HPDE6-E6E7 (cell line): ENCODE data around the gene GBX1.

Experiments
- DNase-seq: peaks from one replicate; pipeline ENCODE4 v3.0.0; 2011; ENCODE audit warnings: missing footprints; ENCODE audit errors: extremely low spot score

GBX1 gene

DNA sequence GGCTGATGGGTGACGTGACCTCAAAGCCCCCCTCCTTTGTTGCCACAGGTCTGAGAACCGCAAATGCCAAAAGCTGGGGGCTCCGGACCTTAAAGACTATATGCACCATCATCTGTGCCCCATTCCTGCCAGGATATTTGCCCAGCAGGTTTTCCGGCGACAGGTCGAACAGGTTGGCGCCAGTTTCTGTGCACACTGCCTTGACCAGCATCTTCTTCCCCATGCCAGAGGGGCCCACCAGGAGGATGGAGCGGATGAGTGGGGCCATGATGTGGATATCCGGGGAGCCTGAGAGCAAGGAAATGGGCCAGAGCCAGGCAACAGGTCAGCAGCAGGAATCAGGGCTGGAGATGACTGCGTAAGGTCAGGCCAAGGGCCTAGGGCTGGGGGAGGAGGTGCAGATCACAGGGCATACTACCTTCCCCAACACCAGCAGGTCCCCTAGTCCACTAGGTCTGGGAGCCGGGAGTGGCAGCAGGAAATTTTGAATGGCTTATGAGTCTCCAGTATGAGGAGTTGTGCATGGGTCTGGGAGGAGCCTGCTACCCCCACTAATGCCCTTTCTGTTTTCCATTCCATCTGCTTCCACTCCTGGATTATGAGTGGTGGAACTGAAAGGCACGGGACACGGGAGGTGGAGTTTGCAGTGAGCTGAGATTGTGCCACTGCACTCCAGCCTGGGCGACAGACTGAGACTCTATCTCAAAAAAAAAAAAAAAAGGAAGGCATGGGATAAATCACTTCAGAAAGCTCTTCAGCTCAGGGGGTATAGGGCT lies 25.9 kb upstream of the GBX1 start:
- no peak for DNase-seq

DNA sequence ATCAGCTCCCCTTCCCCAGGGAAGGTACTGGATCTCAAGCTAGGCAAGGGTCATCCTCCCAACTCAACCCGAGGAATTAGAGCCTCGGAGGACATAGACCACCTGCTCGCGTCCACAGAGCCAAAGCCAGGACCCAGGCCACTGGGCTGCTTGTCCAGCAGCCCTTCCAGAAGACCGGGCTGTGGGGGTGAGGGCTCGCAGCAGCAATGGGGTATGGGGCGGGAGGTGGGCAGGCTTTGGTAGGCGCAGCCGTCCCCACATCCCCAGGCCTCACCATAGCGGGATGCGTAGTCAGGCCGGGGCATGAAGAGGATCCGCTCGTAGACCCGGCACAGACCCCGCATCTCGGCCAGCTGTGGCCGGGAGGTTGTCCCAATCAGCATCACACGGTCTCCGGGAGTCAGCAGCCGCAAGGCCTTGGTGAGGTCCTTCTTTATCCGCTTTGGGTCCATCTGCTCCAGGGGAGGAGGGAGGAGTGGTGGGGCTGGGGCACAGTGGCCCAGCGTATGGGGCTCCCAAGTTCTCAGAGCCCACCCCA lies 24.6 kb upstream of the GBX1 start:
- DNase-seq = no peak

DNA sequence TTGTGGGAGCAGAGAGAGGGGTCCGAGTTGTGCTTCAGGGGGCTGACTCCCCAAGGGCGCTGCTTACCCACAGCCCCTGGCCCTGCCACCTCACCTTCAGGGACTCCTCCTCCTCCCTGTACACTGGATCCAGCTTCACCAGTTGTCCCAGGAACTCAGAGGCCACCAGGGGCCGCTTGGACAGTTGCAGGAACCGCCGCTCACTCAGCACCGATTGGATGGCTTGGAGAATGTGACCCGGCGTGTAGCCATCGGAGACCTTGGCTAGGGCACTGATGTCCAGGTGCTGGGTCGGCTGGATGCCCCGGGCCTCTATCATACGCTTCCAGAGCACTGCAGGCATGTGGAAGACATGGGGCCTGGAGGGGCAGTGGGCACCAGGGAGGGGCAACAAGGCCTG lies 24.1 kb upstream of the GBX1 start:
- DNase-seq = no peak

DNA sequence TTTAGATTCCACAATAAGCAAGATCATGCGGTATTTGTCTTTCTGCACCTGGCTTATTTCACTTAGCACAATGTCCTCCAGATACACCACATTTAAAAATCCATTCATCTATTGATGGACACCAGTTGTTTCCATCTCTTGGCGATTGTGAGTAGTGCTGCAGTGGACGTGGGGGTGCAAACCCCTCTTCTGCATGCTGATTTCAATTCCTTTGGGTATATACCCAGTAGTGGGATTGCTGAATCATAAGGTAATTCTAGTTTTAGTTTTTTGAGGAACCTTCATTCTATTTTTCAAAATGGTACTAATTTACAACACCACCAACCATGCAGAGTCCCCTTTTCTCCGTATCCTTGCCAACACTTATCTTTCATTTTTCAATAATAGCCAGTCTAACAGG lies 21.5 kb upstream of the GBX1 start:
- no peak for DNase-seq

DNA sequence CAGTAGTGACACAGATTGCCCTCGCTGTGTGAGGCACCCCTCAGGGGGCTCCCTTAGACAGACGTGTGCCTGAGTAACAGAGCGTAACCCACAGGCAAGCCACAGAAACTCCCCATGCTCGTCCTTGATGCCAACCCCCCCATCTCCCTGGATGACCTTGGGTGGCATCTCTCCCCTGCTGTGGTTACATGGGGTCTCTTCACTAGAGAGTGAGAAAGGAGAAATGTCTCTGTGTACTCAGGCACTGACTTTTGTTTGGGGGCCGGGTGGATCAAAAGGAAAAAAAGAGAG lies 20.7 kb upstream of the GBX1 start:
- no peak for DNase-seq

DNA sequence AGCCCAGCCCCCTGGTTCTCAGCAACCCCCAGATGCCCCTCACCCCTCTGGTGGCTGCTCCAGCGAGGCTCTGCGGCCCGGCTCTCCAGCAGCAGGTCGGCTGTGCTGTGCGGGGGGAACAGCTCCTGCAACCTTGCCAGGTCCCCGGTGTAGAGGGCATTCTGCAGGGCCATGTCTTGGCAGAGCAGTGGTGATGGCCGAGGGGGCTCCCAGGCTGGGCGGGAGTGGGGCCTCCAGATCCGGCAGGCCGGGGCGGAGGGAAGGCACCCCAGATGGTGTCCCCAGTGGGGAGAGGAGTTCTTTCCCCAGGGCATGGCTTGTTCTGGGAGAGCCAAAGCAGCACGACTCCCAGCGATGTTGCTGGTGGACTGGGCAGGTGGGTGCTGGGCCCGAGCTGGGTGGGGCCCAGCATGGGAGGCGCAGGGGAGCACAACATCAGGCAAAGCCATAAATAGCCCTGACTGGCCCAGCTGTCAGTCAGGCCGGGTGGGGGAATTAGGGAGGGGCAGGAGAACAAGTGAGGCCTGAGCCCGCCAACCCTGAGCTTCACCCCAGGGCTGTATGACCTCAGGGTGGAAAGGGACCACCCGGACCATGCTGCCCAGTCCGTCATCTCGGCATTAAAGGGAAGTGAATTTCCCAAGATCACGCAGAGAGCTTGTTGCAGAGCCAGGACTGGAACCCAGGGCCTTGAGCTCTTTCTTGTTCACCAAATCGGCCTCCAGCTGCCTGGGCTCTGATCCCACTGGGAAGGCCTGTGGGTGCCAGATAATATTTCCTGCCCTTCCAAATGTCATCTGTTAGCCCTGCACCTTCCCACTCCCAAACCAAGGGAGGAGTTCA lies 20.1 kb upstream of the GBX1 start:
- no peak for DNase-seq

DNA sequence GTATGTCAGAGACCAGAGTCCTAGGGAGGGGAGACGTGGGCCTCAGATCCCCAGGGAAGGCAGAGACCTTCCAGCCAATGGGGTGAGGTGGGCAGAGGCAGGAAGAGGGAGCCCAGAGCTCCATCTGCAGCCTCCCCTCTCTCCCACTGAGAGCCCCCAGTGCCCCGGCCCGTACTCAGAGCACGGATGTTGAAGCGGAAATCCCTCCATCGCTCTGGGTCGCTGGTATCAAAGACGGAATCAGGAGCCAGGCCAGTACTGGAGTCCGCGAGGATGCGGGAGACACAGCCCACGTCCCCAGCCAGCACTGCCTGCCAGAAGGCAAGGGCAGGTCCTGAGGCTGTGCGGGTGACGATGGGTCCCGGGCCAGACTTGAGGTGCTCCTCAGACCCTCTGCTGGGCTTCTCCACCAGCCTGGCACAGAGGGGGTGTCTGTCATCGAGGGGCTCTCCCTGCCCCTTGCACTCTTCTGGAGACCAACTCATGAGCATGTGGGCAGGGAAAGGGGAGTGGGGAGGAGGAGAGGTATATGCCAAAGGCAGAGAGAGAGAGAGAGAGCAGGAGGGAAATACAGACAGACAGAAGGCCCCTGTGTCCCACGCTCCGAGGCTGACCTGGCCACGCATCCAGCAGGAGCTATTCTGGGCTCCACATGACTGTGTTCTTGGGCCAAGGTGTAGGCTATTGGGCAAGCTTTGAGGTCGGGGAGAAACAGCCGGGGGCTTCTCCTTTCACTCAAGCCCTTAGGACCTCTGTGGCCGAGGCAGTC lies 19.3 kb upstream of the GBX1 start, which contains the start of gene ASB10:
Gene ASB10, minus strand, starts transcription at position 611 of the 769 bp plus-strand sequence. Its CDS starts 120 bp downstream, at position 491.
- no peak for DNase-seq

DNA sequence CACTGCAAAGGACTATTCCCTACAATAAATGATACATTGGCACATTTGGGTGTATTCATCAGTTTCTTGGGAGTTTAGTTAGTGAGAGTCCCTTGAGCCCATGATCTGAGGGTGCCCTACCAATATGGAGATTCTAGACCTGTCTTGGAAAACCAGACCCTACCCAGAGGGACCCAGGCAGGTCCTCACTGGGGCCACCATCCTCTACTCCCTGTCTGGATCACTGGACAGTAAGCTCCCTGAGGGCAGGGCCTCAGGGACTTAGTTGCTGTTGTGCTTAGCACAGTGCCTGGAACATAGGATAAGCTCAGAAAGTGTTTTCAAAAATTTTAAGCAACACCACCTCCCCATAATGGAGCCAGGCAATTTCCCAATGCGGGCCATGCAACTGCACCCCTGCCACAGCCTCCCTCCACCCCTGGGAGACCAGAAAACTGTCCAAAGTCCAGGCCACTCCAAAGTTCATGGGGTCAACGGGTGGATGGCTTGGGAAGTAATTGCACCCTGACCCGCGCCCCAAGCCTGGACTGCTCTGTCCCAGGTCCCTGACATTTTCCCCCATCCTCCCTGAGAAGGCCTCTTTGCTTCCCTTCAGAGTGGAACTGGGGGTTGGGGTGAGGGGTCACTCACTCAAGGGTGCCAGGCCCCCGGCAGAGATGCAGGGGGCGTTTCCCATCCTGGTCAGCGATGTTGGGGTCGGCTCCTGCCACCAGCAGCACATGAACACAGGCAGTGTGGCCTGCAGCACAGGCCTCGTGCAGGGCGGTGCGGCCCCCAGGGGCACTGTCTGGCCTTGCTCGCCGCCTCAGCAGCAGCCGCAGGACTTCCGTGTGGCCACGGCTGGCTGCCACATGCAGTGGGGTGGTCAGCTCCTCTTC lies 18.5 kb upstream of the GBX1 start:
- no peak for DNase-seq

DNA sequence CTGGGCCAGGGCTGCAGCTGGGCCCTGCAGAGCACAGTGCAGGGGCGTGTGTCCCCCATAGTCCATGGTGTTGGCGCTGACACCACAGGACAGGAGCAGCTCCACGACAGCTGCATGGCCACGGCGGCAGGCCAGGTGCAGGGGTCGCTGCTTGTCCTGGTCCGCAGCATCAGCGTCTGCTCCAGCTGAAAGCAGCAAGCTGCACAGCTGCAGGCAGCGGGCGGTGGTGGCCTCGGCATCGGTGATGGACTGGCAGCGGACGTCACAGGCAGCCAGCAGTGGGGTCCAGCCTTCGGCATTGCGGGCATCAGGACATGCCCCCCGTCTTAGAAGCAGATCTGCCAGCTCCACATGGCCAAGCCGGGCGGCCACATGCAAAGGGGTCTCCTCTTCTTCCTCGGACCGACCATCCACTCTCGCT lies 13.5 kb upstream of the GBX1 start:
- DNase-seq = no peak

DNA sequence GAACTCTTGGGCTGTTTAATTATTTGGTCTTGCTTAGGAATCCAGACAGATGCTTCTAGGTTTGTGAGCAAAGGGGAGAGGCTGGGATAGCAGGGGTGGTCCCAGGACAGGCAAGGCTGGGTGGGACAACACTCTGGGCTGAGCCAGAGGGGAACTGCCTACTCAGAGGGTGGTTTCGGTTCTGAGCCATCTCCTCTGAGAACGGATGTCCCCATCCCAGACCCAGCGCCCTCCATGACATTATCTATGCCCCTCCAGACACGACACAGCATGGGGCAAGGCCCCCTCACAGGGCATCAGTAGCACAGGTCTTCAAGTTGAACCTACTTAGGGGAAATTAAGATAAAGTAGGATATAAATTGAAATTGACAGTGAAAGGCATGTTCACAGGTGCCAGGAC lies 12.5 kb upstream of the GBX1 start:
- DNase-seq = no peak

DNA sequence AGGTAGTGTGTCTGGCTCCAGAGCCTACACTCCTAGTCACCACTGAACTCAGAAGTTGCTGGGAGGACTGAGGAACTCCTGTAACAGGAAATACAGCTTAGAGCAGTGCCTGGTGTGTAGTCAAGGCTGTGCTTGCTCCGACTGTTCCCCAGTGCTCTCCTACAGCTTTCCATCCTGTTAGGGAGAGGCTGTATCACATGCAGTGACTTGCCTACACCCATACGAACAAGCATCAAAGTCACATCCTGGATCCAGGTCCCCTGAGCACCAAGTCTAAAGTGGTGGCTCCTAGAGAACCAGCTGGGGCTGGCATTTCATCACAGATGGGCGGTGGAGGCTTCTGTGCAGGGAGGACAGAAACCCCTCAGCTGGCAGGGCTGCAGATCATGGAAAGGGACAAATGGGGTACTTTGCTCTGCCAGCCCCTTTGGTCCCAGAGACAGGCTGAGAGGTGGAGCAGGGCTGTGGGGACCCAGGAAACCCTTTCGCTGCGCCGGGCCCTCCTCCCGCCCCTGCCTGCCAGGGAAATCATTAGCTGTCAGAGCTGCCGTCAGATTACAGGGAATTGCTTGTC lies 11.9 kb upstream of the GBX1 start:
- no peak for DNase-seq

DNA sequence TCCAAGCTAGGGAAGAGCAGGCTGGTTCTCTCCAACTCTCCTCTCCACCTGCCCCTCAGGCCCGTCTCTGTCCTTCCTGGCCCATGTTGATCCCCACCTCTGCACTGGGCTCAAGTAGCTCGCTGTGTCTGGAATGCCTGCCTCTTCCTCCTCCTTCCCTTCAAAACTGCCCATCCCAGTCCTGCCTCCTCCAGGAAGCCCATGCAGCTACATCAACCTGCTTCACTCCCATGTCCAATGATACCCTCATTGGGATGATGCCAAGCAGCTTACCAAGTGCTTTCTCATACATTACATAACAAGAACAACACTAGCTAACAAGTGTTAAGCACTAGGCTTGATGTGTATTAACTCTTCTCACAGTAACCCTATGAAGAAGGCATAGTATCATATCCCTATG lies 11.3 kb upstream of the GBX1 start:
- DNase-seq = no peak

DNA sequence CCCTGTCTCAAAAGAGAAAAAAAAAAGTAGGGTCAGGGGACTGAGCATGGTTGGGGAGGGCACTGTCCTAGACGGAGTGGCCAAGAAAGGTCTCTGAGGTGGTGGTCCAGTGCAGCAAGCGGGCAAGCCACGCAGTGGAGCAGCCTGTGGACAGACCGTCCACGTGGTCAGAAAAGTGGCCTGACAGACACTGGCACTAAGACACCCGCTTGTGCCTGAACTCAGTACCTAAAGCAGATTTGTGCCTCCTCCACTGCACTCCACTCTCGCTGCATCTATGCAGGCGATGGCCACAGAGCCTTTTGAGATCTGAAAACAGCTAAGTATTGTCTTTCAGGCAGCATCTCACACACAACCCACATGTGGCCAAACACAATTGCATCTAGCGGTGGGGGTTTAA lies 10.7 kb upstream of the GBX1 start:
- DNase-seq = no peak

DNA sequence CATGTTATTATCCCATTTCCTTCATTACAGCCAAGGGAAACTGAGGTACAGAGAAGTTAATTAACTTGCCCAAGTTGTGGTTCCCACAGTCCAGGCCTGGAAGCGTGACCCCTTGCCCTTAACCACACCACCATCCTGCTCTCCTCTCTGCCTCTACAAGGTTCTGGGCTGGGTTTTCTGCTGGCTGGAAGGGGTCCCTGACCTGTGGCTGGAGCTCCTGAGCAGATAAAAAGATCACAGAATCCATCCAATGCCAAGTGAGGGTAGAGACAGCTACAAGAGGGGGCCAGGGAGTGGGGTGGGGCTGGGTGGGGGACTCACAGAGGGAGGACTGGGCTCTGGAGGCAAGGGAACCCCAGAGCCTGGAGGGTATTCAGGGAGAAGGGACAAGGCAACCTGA lies 9.8 kb upstream of the GBX1 start:
- DNase-seq = no peak

DNA sequence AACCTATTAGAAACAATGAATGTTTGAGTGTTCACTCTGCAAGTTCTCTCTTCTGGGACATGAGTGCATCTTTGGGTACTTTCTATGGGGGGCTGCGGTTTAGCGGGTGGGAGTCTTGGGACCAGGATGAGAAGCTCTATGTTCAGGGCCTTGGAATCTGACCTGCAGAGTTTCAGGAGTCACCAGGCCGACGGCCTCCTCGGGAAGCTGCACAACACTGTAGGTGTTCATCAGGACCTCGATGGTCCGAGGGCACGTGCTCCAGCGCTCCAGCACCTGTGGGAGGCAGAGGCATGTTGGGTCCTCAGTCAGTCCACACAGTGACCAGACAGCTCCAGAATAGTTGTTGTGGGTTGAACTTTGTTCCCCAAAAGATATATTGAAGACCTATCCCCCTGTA lies 8.9 kb upstream of the GBX1 start:
- DNase-seq = no peak

DNA sequence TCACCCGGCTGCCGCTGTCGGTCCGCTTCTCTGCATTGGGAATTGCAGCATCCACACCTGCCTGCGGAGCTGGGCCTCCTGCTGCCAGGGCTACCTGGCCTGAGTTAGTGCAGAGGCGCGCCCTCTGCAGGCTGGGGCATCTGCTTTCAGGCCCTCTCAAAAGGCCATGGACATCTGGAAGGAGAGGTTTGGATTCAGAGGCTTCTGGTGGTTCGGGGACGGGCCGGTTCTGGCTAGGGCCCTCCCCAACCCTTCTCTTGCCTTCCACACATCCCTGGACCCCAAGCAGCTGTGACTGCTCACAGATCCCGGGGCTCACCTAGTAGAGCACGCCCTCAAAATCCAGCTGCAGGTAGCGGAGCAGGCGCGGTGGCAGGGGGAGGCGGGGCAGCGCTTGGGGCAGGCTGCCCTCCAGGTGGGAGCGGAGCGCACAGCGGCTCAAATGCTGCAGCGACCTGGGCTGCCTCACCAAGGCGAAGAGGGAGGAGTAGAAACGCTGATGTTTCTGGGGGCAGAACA lies 8.4 kb upstream of the GBX1 start:
- DNase-seq = no peak

DNA sequence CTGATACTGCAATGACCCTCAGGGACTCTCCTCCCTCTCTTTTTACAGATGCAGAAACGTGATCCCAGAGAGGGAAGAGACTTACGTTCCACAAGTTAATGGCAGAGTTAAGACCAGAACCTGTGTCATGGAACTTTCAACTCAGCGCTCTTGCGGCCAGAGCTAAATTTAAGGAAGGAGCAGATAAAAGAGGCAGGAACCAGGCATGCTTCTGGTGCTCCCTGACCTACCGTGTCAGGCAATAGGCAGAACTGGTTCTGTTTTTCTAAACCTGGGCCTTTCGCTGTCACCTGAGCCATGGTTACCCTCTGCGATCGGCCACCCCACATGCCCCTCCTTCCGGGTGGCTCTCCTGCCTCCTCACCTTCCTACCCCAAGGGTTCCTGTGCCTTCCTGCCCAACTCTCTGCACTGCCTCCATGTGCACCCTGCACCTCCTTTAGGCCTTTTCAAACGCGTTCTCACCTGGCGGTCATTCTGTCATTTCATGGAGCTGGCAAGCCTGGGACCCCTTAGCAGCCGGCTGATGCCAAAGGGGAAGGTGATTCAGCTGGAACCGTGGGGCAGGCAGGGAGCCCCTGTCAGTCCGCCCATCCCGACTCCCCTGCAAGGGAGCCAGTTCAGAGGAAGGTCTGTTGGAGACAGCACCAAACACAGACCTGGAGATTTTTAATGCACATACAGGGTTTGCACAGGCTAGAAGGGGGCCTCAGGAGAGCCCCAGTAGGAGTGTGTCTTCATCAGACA lies 7.7 kb upstream of the GBX1 start:
- no peak for DNase-seq

DNA sequence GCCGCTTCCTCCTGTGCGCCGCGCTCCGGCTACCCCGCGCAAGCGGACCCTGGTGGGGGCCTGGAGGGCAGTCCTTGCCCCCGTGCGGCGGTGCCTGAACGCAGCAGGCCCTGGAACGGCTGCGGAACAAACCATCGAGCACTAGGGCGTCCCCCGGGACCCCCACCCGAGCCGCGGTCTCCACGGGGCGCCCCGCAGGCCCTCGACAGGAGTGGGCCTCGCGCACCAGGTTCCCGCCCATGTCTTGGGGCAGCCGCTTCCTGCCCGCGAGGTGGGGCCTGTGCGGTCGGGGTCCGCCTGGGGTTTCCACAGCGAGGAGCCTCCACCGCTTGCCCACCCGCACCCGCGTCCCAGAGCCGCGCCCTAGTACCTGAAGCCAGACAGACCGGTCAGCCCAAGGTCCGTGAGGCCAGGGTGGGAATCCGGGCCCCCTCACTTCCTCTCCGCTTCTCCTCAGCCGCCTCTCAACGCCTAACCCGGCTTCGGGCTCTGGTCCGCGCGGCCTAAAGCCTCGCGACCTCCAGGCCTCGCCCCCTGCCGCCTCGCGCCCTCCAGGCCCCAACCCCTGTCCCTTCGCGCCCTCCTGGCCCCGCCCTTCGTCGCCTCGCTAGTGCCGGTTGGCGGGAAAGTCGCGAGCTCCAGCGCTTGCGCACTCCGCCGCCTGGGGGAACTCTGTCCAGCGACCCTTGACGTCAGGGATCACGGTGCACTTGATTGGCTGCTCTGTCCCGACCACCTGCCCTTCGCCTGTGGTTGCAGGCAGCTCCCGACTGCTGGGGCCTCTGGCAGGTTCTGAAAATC lies 7.0 kb upstream of the GBX1 start:
- DNase-seq = no peak
